WI38 (cell line): Measurements from ENCODE around the gene CFB.
"Not testable (repeated sequence)": the region's sequence is repeated elsewhere in the genome, so short reads cannot be mapped to it uniquely, and the experiment has no call there.

Experiments used
- H3K4me3 ChIP-seq: 2 replicates; pipeline ENCODE4 v1.5.1; 2011; ENCODE audit warnings: low read depth, mild to moderate bottlenecking, control low read depth, low read length
- CTCF ChIP-seq: IDR thresholded peaks from 2 replicates; pipeline ENCODE4 v1.5.1; 2012; ENCODE audit warnings: low read depth, mild to moderate bottlenecking, control low read depth, low read length

The CFB gene

DNA sequence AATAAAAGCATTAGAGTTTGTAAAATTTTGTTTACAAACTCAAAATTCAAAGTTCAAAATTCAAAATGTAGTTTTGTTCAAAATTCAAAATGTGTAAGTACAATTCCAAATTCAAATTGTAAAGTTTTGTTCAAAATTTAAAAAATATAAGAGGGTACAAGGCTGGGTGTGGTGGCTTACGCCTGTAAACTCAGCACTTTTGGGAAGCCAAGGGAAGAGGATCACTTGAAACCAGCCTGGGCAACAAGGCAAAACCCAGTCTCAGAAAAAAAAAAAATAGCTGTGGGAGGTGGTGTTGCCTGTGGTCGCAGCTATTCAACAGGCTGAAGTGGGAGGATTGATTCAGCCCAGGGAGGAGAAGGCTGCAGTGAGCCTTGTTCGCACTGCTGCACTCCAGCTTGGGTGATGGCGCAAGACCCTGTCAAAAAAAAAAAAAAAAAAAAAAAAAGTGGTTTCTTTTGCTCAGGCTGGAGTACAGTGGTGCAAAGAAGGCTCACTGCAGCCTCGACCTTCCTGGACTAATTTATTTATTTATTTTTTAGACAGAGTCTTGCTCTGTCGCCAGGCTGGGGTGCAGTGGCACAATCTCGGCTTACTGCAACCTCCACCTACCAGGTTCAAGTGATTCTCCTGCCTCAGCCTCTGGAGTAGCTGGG, 38.6 kb upstream of the CFB start:
- TF ChIP-seq CTCF, result no peak
- H3K4me3 ChIP-seq, result no peak overlapping the region

DNA sequence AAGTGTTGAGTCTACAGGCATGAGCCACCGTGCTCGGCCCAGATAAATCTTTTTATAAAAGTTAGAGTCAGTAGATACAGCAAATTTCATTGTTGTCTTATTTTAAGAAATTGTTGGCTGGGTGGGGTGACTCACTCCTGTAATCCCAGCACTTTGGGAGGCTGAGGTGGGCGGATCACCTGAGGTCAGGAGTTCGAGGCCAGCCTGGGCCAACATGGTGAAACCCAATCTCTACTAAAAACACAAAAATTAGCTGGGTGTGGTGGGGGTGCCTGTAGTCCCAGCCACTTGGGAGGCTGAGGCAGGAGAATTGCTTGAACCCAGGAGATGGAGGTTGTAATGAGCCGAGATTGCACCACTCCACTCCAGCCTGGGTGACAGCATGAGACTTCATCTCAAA, 37.6 kb upstream of the CFB start:
- not testable (repeated sequence) for H3K4me3 ChIP-seq

DNA sequence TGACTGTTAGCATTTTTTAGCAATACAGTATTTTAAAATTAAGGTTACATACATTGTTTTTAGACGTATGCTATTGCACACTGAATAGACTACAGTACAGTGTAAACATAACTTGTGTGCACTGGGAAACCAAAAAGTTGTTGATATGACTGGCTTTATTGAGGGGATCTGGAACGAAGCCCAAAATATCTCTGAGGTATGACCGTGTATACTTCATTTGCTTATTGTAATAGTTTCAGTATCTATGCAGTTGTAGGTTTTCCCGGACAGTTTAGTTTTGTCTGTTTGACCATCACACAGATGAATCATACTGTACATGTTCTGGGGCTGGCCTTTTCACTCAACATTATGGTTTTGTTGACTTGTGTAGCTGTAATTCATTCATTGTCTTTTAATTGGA, 37.1 kb upstream of the CFB start:
- no peak for TF ChIP-seq CTCF

DNA sequence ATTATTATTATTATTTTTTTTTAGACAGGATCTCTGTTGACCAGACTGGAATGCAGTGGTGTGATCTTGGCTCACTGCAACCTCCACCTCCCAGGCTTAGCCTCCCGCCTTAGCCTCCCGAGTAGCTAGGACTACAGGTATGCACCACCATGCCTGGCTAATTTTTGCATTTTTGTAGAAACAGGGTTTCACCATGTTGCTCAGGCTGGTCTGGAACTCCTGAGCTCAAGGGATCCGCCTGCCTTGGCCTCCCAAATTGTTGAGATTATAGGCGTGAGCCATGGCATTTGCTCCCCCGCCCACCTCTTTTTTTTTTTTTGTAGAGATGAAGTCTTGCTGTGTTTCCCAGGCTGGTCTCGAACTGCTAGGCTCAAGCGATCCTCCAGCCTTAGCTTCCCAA, 36.6 kb upstream of the CFB start:
- not testable (repeated sequence) for H3K4me3 ChIP-seq

More for the DNA sequence above, 37.1 kb upstream of the CFB start:
- H3K4me3 ChIP-seq, result no peak overlapping the region

- TF ChIP-seq CTCF, result no peak
Measured at GRCh38 chr6:31911826-31912585, 33.9 kb upstream of the CFB start.

GRCh38 chr6:31915351-31915750, 30.5 kb upstream of the CFB start:
- no peak for TF ChIP-seq CTCF
- no peak overlapping the region for H3K4me3 ChIP-seq

More at GRCh38 chr6:31911826-31912585, 33.9 kb upstream of the CFB start:
- H3K4me3 ChIP-seq, result no peak overlapping the region

DNA sequence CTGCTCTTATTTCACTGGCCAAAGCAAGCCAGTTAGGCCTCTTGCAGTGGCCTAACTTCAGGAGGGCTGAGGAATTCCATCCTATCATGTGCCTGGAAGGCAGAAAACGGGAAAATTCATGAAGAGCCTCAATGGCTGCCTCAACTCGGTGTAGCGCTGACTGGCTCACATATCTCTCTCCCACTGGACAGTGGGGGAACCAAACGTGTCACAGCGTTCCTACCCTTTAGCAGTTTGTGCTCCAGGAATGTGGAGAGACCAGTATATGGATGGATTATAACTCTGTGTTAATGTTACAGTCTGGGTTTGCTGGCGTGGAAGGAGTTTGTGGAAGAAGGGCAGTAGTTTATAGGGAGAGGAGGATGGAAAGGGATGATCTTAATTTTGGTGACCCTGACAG, 30.1 kb upstream of the CFB start:
- H3K4me3 ChIP-seq, result no peak overlapping the region
- TF ChIP-seq CTCF, result no peak

DNA sequence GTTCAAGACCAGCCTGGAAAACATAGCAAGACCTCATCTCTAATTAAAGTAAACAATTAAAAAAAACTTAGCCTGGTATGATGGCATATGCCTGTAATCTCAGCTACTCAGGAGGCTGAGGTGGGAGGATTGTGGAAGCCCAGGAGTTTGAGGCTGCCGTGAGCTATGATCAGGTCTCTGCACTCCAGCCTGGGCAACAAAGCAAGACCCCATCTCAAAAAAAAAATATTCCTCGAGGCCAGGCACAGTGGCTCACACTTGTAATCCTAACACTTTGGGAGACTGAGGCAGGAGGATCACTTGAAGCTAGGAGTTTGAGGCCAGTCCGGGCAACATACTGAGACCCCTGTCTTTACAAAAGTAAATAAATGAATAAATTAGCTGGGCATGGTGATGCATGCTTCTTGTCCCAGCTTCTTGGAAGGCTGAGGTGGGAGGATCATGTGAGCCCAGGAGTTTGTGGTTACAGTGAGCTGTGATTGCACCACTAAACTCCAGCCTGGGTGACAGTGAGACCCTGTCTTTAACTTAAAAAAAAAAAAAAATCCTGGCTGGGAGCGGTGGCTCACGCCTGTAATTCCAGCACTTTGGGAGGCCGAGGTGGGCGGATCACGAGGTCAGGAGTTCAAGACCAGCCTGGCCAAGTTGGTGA, 27.7 kb upstream of the CFB start:
- H3K4me3 ChIP-seq, result no peak overlapping the region
- no peak for TF ChIP-seq CTCF
